ENCODE results near the gene PWP2.
"Not testable (repeated sequence)": the region's sequence is repeated elsewhere in the genome, so short reads cannot be mapped to it uniquely, and the experiment has no call there.

PWP2 gene

GRCh38 chr21:44138039-44138438 is 30.8 kb downstream of the PWP2 start:
- DNase-seq (ENCODE audit: low read depth in 3 of 3): not testable (repeated sequence)

GRCh38 chr21:44139787-44140551 is 32.8 kb downstream of the PWP2 start:
- not testable (repeated sequence) for DNase-seq (ENCODE audit: low read depth in 3 of 3)

- DNase-seq (ENCODE audit: low read depth in 3 of 3): not testable (repeated sequence)
Observed at GRCh38 chr21:44140552-44140932, 33.3 kb downstream of the PWP2 start.

GRCh38 chr21:44142470-44142869 is 35.3 kb downstream of the PWP2 start:
- DNase-seq (ENCODE audit: low read depth in 3 of 3): not testable (repeated sequence)

GRCh38 chr21:44143380-44143779 is 36.2 kb downstream of the PWP2 start:
- DNase-seq (ENCODE audit: low read depth in 3 of 3): not testable (repeated sequence)

- not testable (repeated sequence) for DNase-seq (ENCODE audit: low read depth in 3 of 3)
Observed at GRCh38 chr21:44143996-44144395, 36.8 kb downstream of the PWP2 start.

- DNase-seq (ENCODE audit: low read depth in 3 of 3): not testable (repeated sequence)
Observed at GRCh38 chr21:44144784-44145602, 37.8 kb downstream of the PWP2 start.

- DNase-seq (ENCODE audit: low read depth in 3 of 3): not testable (repeated sequence)
Observed at GRCh38 chr21:44145616-44146015, 38.4 kb downstream of the PWP2 start.

GRCh38 chr21:44147108-44147507 is 39.9 kb downstream of the PWP2 start:
- not testable (repeated sequence) for DNase-seq (ENCODE audit: low read depth in 3 of 3)

GRCh38 chr21:44150255-44150654 is 43.1 kb downstream of the PWP2 start:
- DNase-seq (ENCODE audit: low read depth in 3 of 3): not testable (repeated sequence)

GRCh38 chr21:44153214-44153888 is 46.2 kb downstream of the PWP2 start:
- DNase-seq (ENCODE audit: low read depth in 3 of 3): not testable (repeated sequence)

- DNase-seq (ENCODE audit: low read depth in 3 of 3): peak in 2 of 3 donors; percentile 23 to 62
Observed at GRCh38 chr21:44153889-44154228, 46.7 kb downstream of the PWP2 start.

GRCh38 chr21:44154816-44155230 is 47.6 kb downstream of the PWP2 start:
- not testable (repeated sequence) for DNase-seq (ENCODE audit: low read depth in 3 of 3)

- DNase-seq (ENCODE audit: low read depth in 3 of 3): peak in 1 of 3 donors; percentile 40
Observed at GRCh38 chr21:44155231-44155993, 48.2 kb downstream of the PWP2 start.

- DNase-seq (ENCODE audit: low read depth in 3 of 3): not testable (repeated sequence)
Observed at GRCh38 chr21:44155994-44156380, 48.8 kb downstream of the PWP2 start.

- not testable (repeated sequence) for DNase-seq (ENCODE audit: low read depth in 3 of 3)
Observed at GRCh38 chr21:44157439-44158081, 50.4 kb downstream of the PWP2 start.

- not testable (repeated sequence) for DNase-seq (ENCODE audit: low read depth in 3 of 3)
Observed at GRCh38 chr21:44158082-44158468, 50.9 kb downstream of the PWP2 start.

- DNase-seq (ENCODE audit: low read depth in 3 of 3): not testable (repeated sequence)
Observed at GRCh38 chr21:44159349-44160297, 52.4 kb downstream of the PWP2 start.

GRCh38 chr21:44160298-44160672 is 53.1 kb downstream of the PWP2 start:
- DNase-seq (ENCODE audit: low read depth in 3 of 3): not testable (repeated sequence)

GRCh38 chr21:44160821-44161220 is 53.6 kb downstream of the PWP2 start:
- DNase-seq (ENCODE audit: low read depth in 3 of 3): not testable (repeated sequence)
